Panc1 (cell line): ENCODE results near the gene BRD9. TPM values are rescaled to one million over a fixed set of nuclear protein-coding genes. Genes with fewer than 3 reads are reported as not detected.

ENCODE experiments used
- ATAC-seq: fragments of 200-7000 bp; cut with Tn5 transposase; 2 replicates; pipeline ENCODE4 v1.9.1; 2020; ENCODE audit warnings: mild to moderate bottlenecking, moderate library complexity
- BruUV-seq: library from RNA; stranded (reverse); fragments of 400-500 nt; replicated peaks from 2 replicates; lab custom pipeline; 2021; lab: Mats Ljungman, UMichigan
- CTCF ChIA-PET: fragments of 300-600 bp; sonication (Branson Sonifier 250); formaldehyde crosslinking; loops from one replicate; lab custom pipeline; 2022; ENCODE audit warnings: antibody characterized with exemption; lab: Charles Lee
- POLR2A ChIA-PET: fragments of 300-600 bp; sonication (Branson Sonifier 250); formaldehyde crosslinking; loops from one replicate; lab custom pipeline; 2022; ENCODE audit warnings: antibody characterized with exemption; lab: Charles Lee
- DNase-seq: peaks from one replicate; pipeline ENCODE4 v3.0.0-alpha.2; 2010; ENCODE audit warnings: low read depth, low spot score
- H3K27ac ChIP-seq: 2 replicates; pipeline ENCODE4 v1.5.1; 2011; ENCODE audit warnings: mild to moderate bottlenecking, low read length, inconsistent platforms
- H3K27me3 ChIP-seq: fragments of 200-500 bp; sonication (Bioruptor generic); 2 replicates; pipeline ENCODE4 v1.6.0; 2014; ENCODE audit warnings: low read length, inconsistent platforms; ENCODE audit not compliant: control insufficient read depth, insufficient read depth
- H3K36me3 ChIP-seq: fragments of 200-500 bp; sonication (Bioruptor generic); 2 replicates; pipeline ENCODE4 v1.5.1; 2014; ENCODE audit warnings: inconsistent platforms, mild to moderate bottlenecking, low read length, moderate library complexity; ENCODE audit not compliant: control insufficient read depth, insufficient read depth
- H3K4me1 ChIP-seq: 2 replicates; pipeline ENCODE4 v1.5.1; 2011; ENCODE audit warnings: inconsistent platforms, mild to moderate bottlenecking, low read length, moderate library complexity; ENCODE audit not compliant: control insufficient read depth, insufficient read depth
- H3K4me3 ChIP-seq, 2 experiments: 2 replicates each; pipeline ENCODE4 v1.5.1; 2011 to 2012; ENCODE audit warnings: low read depth in 2 of 2, low read length in 2 of 2, mild to moderate bottlenecking in 2 of 2, inconsistent platforms in 1 of 2, moderate library complexity in 1 of 2
- H3K9me3 ChIP-seq: fragments of 200-500 bp; sonication (Bioruptor generic); 2 replicates; pipeline ENCODE4 v1.5.1; 2014; ENCODE audit warnings: low read depth, mild to moderate bottlenecking, inconsistent platforms, low read length, moderate library complexity; ENCODE audit not compliant: control insufficient read depth, insufficient read depth
- CTCF ChIP-seq: fragments of 450-650 bp; IDR thresholded peaks from 2 replicates; pipeline ENCODE4 v1.5.1; 2017; ENCODE audit warnings: mild to moderate bottlenecking
- POLR2AphosphoS5 ChIP-seq: IDR thresholded peaks from 2 replicates; pipeline ENCODE4 v1.6.1; 2012; ENCODE audit warnings: mild to moderate bottlenecking, low read depth, low read length, moderate library complexity
- REST ChIP-seq, 2 experiments: IDR thresholded peaks; 2 replicates each; pipeline ENCODE4 v1.6.1; 2011 to 2012; ENCODE audit warnings: low read depth in 2 of 2, control low read depth in 1 of 2, low read length in 1 of 2, mild to moderate bottlenecking in 1 of 2, moderate library complexity in 1 of 2; ENCODE audit not compliant: insufficient read depth in 1 of 2
- SIN3A ChIP-seq: IDR thresholded peaks from 2 replicates; pipeline ENCODE4 v1.6.1; 2012; ENCODE audit warnings: low read depth, mild to moderate bottlenecking, low read length, moderate library complexity, borderline replicate concordance; ENCODE audit not compliant: insufficient read depth
- TCF7L2 ChIP-seq: IDR thresholded peaks from 2 replicates; pipeline ENCODE4 v1.6.1; 2011; ENCODE audit warnings: mild to moderate bottlenecking, low read depth, low read length, inconsistent platforms
- in situ Hi-C: cut with HindIII; loops from 2 replicates; pipeline ENCODE4 v1.10.0; 2016; ENCODE audit warnings: low sequenced_read_pairs, low pct_unique_long_range_greater_than_20kb
- intact Hi-C: fragments of 100-400 bp; cut with micrococcal nuclease; formaldehyde crosslinking; loops from one replicate; pipeline ENCODE4 v1.10.0; 2022; ENCODE audit not compliant: unreplicated experiment
- total RNA-seq: library from RNA; stranded (reverse); gene quantifications from one replicate; pipeline ENCODE4 v1.2.1, GENCODE V29; 2021; ENCODE audit not compliant: unreplicated experiment

BRD9 gene
- total RNA-seq, 1 experiment from 2014 or later = 64.3 TPM

- ChIA-PET POLR2A (no interaction called here), CTCF (interaction anchor here (0.7 kb wide), 1 partner anchor 114 kb away, joined by 3 read pairs; no protein-coding TSS in a partner anchor)
- ATAC-seq (no peak), DNase-seq (no peak)
- Histone ChIP-seq H3K27me3 (no peaks in the 10 kb centered on the region), H3K4me1 (no peaks in the 10 kb centered on the region), H3K4me3 (no peak overlapping the region), H3K36me3 (peaks cover 33% of the 10 kb centered on the region), H3K27ac (no peak overlapping the region), H3K9me3 (no peaks in the 10 kb centered on the region)
- in situ Hi-C loops (no loop called here), intact Hi-C loops (no loop called here)
- TF ChIP-seq CTCF (no peak), SIN3A (no peak), POLR2AphosphoS5 (no peak), TCF7L2 (no peak), REST (IDR thresholded peaks at IDR 0.05; ENCODE audit: insufficient read depth in 1 of 2, low read depth in 2 of 2, low read length in 1 of 2) (no peak)
- BruUV-seq = no TSS peak
Observed at GRCh38 chr5:872301-872700, 20.3 kb downstream of the BRD9 start.

- H3K36me3 ChIP-seq = peaks cover 33% of the 10 kb centered on the region
- ChIA-PET POLR2A (no interaction called here), CTCF (interaction anchor here (0.7 kb wide), 1 partner anchor 114 kb away, joined by 3 read pairs; no protein-coding TSS in a partner anchor)
- no peaks in the 10 kb centered on the region for H3K9me3 ChIP-seq
- BruUV-seq = no TSS peak
- no peak for ATAC-seq
- no peaks in the 10 kb centered on the region for H3K4me1 ChIP-seq
- no peak for TF ChIP-seq REST (IDR thresholded peaks at IDR 0.05; ENCODE audit: insufficient read depth in 1 of 2, low read depth in 2 of 2, low read length in 1 of 2)
- TF ChIP-seq SIN3A = no peak
- TF ChIP-seq POLR2AphosphoS5 = no peak
- TF ChIP-seq CTCF = no peak
- no peak for TF ChIP-seq TCF7L2
- no peak overlapping the region for H3K4me3 ChIP-seq
- in situ Hi-C loops = no loop called here
- no peak for DNase-seq
- no peak overlapping the region for H3K27ac ChIP-seq
- intact Hi-C loops = no loop called here
- no peaks in the 10 kb centered on the region for H3K27me3 ChIP-seq
Observed at GRCh38 chr5:871596-872298, 20.9 kb downstream of the BRD9 start.
